Kidney epithelial cell (primary cell): ENCODE results near the gene ABCA13. TPM values are rescaled to one million over a fixed set of nuclear protein-coding genes. Genes with fewer than 3 reads are reported as not detected.

Experiments used
- DNase-seq: peaks from one replicate; pipeline ENCODE4 v3.0.0-alpha.2; 2010; ENCODE audit warnings: low read depth
- H3K27me3 ChIP-seq: 2 replicates; pipeline ENCODE4 v1.6.0; 2011; ENCODE audit warnings: low read length; ENCODE audit not compliant: control insufficient read depth, insufficient read depth
- H3K36me3 ChIP-seq: 2 replicates; pipeline ENCODE4 v1.5.1; 2011; ENCODE audit warnings: low read length; ENCODE audit not compliant: control insufficient read depth, insufficient read depth
- H3K4me3 ChIP-seq: 2 replicates; pipeline ENCODE4 v1.5.1; 2011; ENCODE audit warnings: low read depth, mild to moderate bottlenecking, control low read depth, low read length
- total RNA-seq: library from RNA; depleted of rRNA; stranded (reverse); fragments of >200 nt; gene quantifications from 2 replicates; pipeline ENCODE4 v1.2.3, GENCODE V29; 2015
- TF ChIP-seq, protein P1 (sequence below): IDR thresholded peaks from 2 replicates; pipeline ENCODE4 v1.5.1; 2011; ENCODE audit warnings: mild to moderate bottlenecking, moderate library complexity, low read length, control low read depth, inconsistent platforms; ENCODE audit not compliant: insufficient read depth, poor library complexity, severe bottlenecking

ABCA13 gene
- total RNA-seq, 1 donor from 2014 or later = 0.71 TPM

DNA sequence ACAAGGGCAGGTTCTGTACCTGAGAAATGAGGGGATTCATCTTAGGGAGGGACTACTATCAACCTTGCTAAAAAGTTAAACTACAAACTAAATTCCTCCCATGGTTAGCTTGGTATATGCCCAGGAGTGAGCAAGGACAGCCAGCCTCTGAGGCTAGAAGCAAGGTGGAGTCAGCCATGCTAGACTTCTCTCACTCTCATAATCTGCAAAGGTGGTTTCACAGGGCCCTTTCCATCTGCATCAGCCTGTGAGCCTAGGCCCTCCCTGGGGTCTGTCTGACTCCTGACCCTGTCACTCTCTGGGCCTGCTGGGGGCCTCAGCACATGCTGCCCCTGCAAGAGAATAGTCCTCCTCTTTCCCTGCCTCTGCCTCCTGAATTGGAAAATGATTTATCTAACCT is 66.1 kb downstream of the ABCA13 start:
- TF ChIP-seq, protein P1, sequence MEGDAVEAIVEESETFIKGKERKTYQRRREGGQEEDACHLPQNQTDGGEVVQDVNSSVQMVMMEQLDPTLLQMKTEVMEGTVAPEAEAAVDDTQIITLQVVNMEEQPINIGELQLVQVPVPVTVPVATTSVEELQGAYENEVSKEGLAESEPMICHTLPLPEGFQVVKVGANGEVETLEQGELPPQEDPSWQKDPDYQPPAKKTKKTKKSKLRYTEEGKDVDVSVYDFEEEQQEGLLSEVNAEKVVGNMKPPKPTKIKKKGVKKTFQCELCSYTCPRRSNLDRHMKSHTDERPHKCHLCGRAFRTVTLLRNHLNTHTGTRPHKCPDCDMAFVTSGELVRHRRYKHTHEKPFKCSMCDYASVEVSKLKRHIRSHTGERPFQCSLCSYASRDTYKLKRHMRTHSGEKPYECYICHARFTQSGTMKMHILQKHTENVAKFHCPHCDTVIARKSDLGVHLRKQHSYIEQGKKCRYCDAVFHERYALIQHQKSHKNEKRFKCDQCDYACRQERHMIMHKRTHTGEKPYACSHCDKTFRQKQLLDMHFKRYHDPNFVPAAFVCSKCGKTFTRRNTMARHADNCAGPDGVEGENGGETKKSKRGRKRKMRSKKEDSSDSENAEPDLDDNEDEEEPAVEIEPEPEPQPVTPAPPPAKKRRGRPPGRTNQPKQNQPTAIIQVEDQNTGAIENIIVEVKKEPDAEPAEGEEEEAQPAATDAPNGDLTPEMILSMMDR = no peak
- Histone ChIP-seq H3K4me3 (no peak overlapping the region), H3K27me3 (no peaks in the 10 kb centered on the region), H3K36me3 (no peaks in the 10 kb centered on the region)
- no peak for DNase-seq

DNA sequence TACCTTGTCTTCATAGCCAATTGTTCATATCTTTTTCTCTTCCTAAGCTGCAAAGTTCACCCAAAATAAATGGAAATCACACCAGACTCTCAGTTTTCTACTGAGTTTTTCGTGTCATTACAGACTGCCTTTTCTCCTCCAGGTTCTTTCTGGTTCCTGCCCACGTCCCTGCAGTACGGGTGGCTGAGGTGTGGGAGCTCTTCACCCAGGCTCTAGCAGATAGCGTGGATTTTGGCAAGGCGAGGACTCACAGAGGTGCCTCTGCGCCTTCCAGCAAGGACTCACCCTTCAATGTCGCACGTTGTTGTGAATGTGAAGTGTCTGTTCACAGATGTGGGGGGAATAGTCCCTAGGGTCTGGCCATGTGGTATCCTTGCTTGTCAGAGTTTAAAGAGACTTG is 71.6 kb downstream of the ABCA13 start:
- DNase-seq = no peak
- Histone ChIP-seq H3K27me3 (no peaks in the 10 kb centered on the region), H3K4me3 (no peak overlapping the region), H3K36me3 (no peaks in the 10 kb centered on the region)
- TF ChIP-seq, protein P1 = no peak

DNA sequence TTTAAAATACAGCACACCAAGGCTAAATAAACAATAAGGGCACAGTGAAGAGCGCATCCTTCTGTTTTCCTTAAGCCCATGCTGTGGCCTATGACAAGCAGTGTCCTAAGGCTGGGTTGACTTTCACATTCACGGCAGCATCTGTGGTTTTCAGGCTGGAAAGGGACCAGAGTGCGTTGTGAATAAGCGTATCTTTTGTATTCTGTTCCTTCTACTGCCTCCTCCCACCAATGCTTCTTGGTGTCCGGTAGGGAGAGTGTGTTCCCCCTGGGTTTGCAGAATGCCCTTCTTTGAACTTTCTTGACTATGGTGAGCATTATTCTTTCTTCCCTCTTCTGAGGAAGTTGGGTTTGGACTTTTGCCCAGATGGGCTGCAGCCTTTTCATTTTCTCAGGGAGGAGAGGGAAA is 73.6 kb downstream of the ABCA13 start:
- DNase-seq = no peak
- Histone ChIP-seq H3K36me3 (no peaks in the 10 kb centered on the region), H3K27me3 (no peaks in the 10 kb centered on the region), H3K4me3 (no peak overlapping the region)
- TF ChIP-seq, protein P1 = no peak

DNA sequence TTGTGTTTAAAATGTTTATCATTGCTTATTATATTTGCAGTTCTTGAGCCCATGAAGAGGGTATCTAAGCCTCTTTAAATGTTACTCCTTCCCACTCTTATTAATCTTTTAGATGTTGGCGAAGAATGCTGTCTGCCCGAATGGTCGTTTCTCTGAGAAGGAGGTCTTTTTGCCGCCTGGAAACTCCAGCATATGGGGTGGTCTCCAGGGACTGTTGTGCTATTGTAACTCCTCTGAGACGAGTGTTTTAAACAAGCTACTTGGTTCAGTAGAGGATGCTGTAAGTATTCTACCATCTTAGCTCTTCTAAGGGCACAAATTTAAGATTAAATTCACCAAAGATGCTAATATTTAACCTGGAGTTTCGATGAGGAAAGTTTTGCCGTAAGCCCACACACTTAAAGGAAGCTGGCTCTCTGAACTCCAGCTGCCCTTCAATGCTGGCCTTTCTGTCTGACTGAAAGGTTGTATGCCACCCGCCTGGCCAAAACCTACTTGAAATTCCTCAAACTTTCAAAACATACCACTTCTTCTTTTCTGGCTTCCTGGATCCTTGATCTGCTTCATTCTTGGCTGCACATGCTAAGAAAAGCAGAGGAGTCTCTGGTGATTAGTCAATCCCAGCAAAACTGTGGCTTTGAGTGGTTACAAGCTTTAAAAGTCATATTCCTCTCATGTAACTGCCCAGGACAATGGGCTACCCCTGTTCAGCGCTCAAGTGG is 74.7 kb downstream of the ABCA13 start:
- TF ChIP-seq, protein P1 = no peak
- Histone ChIP-seq H3K36me3 (no peaks in the 10 kb centered on the region), H3K4me3 (no peak overlapping the region), H3K27me3 (no peaks in the 10 kb centered on the region)
- no peak for DNase-seq

DNA sequence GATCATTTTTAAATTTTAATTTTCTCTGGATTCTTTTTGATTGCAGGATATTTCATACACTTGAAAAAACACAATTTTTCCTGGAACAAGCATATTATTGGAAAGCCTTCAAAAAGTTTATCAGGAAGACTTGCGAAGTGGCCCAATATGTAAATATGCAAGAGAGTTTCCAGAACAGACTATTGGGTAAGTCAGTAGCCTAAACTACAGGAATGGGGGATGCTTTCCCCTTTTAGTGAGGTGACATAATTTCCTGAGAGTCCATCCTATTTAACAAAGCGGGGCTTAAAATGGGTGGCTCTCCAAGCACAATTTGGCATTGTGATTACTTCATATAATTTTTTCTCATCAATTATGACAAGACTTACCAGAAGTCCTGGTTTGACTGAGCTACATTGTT is 77.9 kb downstream of the ABCA13 start:
- no peaks in the 10 kb centered on the region for H3K36me3 ChIP-seq
- H3K4me3 ChIP-seq = no peak overlapping the region
- DNase-seq = no peak
- TF ChIP-seq, protein P1 = no peak
- H3K27me3 ChIP-seq = no peaks in the 10 kb centered on the region

DNA sequence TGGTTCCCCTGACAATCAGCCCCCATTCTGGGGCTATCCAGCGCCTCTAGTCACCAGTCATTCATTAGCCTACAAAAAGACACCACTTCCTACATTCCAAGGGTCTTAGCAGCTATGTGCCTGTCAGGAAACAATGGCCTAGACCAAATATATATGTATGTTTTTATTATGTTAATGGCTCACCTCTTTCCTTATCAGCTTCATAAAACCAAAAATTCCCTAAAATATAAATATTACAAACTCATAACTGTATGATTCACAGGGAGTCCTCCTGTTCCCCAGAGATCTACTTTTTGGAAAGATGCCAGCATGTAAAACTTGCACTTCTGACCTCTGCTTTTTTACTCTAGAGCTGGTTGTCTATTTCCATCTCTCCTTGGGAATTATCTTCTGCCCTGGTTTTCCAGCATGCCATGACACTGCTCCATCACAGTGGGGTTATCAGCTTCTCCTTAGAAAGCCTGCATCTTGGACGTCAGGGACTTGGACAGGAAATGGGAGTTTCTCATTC is 79.2 kb downstream of the ABCA13 start:
- Histone ChIP-seq H3K27me3 (no peaks in the 10 kb centered on the region), H3K36me3 (no peaks in the 10 kb centered on the region), H3K4me3 (no peak overlapping the region)
- TF ChIP-seq, protein P1 = no peak
- no peak for DNase-seq
